Measurements from ENCODE around the gene MAGI1.

- no peak for TF ChIP-seq TCF7 (CRISPR knock-in tag; IDR thresholded peaks at IDR 0.05; ENCODE audit: low read depth)
- TF ChIP-seq CTCF (IDR thresholded peaks at IDR 0.05) = no peak
- TF ChIP-seq ZNF416 (CRISPR knock-in tag; IDR thresholded peaks at IDR 0.05) = no peak
Observed at GRCh38 chr3:65617787-65618186, 420.9 kb downstream of the MAGI1 start.

All from WTC11 (cell line).